Tibial nerve (tissue), 4 donors: ENCODE data around the gene SLC38A1. TPM values are rescaled to one million over a fixed set of nuclear protein-coding genes. Genes with fewer than 3 reads are reported as not detected.
"Not testable (repeated sequence)": the region's sequence is repeated elsewhere in the genome, so short reads cannot be mapped to it uniquely, and the experiment has no call there.

Experiments used
- DNase-seq, 2 donors: peaks; one replicate each; pipeline ENCODE4 v3.0.0-alpha.2; 2019; ENCODE audit warnings: low spot score in 2 of 2
- H3K27ac ChIP-seq, 4 donors: fragments of 200-600 bp; sonication (generic) in 3 of 4; one replicate each; pipeline ENCODE4 v1.5.1; 2017 to 2019; ENCODE audit warnings: mild to moderate bottlenecking in 1 of 4
- H3K27me3 ChIP-seq, 2 donors: fragments of 200-600 bp; sonication (generic) in 1 of 2; one replicate each; pipeline versions ENCODE4 v1.5.1 to v1.6.0; 2017 to 2019
- H3K36me3 ChIP-seq, 3 donors: fragments of 200-600 bp; sonication (generic); one replicate each; pipeline ENCODE4 v1.5.1; 2018 to 2019
- H3K4me1 ChIP-seq, 4 donors: fragments of 200-600 bp; sonication (generic) in 3 of 4; one replicate each; pipeline ENCODE4 v1.5.1; 2017 to 2019
- H3K4me3 ChIP-seq, 4 donors: fragments of 200-600 bp; sonication (generic) in 3 of 4; one replicate each; pipeline ENCODE4 v1.5.1; 2017 to 2019; ENCODE audit warnings: mild to moderate bottlenecking in 1 of 4, moderate library complexity in 1 of 4
- H3K9me3 ChIP-seq, 4 donors: fragments of 200-600 bp; sonication (generic) in 3 of 4; one replicate each; pipeline ENCODE4 v1.5.1; 2017 to 2019
- EP300 ChIP-seq, 2 donors: sonication (generic); formaldehyde crosslinking; IDR thresholded peaks; one replicate each; pipeline ENCODE4 v1.6.1; 2017; ENCODE audit warnings: antibody characterized with exemption in 2 of 2, mild to moderate bottlenecking in 1 of 2
- POLR2A ChIP-seq, 2 donors: fragments of 450-650 bp; IDR thresholded peaks; one replicate each; pipeline ENCODE4 v1.6.1; 2017; ENCODE audit warnings: antibody characterized with exemption in 2 of 2, mild to moderate bottlenecking in 2 of 2, moderate library complexity in 2 of 2
- WGBS, 2 donors: methylation state at CpG; one replicate each; pipeline ENCODE4 v1.1.5; 2018; 5-methylcytosine and 5-hydroxymethylcytosine counted together
- total RNA-seq, 4 donors: library from RNA; depleted of rRNA; stranded (reverse); fragments of >200 nt; gene quantifications; one replicate each; pipeline ENCODE4 v1.1.0, GENCODE V29; 2016
- TF ChIP-seq, protein P1 (sequence below), 5 experiments: fragments of 200-600 bp in 3 of 5; fragments of 450-650 bp in 2 of 5; sonication (generic) in 3 of 5; IDR thresholded peaks; one replicate each; pipeline ENCODE4 v1.5.1; 2016 to 2019; ENCODE audit warnings: antibody characterized with exemption in 5 of 5, mild to moderate bottlenecking in 3 of 5, moderate library complexity in 2 of 5

Gene SLC38A1
- total RNA-seq, 4 donors from 2014 or later = 7.0 to 11.8 (median 9.5) TPM

DNA sequence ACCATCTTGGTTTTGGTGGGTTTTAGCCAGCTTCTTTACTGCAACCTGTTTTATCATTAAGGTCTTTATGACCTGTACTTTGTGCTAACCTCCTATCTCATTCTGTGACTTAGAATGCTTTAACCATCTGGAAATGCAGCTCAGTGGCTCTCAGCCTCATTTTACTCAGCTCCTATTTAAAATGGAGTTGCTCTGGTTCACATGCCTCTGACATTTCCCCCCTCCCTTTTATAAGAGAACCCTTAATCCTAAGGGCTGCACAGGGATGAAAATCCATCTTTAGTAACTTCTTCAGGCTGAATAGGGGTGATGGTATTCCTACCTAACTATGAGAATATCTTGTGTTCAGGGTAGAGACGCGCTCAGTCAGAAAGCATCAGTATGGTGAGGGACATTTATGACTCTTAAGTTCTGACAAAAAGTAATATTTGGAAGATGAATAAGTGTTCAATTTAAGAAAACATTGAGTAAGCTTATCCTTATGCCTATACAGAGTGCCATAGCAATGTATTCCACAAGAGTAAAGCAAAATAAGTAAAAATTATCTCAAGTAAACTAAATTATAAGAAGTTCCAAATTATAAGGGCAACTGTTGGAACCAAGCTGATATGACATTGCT is 15.2 kb downstream of the SLC38A1 start:
- Histone ChIP-seq H3K4me3 (no peak overlapping the region), H3K27me3 (no peaks in the 10 kb centered on the region), H3K27ac (no peak overlapping the region), H3K9me3 (no peaks in the 10 kb centered on the region), H3K4me1 (no peaks in the 10 kb centered on the region), H3K36me3 (no peaks in the 10 kb centered on the region)
- no peak for DNase-seq
- WGBS, 2 donors = 100% methylated on average over 2 of the region's 2 CpGs
- TF ChIP-seq EP300 (IDR thresholded peaks at IDR 0.05) (no peak), POLR2A (IDR thresholded peaks at IDR 0.05) (no peak)
- TF ChIP-seq, protein P1, sequence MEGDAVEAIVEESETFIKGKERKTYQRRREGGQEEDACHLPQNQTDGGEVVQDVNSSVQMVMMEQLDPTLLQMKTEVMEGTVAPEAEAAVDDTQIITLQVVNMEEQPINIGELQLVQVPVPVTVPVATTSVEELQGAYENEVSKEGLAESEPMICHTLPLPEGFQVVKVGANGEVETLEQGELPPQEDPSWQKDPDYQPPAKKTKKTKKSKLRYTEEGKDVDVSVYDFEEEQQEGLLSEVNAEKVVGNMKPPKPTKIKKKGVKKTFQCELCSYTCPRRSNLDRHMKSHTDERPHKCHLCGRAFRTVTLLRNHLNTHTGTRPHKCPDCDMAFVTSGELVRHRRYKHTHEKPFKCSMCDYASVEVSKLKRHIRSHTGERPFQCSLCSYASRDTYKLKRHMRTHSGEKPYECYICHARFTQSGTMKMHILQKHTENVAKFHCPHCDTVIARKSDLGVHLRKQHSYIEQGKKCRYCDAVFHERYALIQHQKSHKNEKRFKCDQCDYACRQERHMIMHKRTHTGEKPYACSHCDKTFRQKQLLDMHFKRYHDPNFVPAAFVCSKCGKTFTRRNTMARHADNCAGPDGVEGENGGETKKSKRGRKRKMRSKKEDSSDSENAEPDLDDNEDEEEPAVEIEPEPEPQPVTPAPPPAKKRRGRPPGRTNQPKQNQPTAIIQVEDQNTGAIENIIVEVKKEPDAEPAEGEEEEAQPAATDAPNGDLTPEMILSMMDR (IDR thresholded peaks at IDR 0.05) = no peak

DNA sequence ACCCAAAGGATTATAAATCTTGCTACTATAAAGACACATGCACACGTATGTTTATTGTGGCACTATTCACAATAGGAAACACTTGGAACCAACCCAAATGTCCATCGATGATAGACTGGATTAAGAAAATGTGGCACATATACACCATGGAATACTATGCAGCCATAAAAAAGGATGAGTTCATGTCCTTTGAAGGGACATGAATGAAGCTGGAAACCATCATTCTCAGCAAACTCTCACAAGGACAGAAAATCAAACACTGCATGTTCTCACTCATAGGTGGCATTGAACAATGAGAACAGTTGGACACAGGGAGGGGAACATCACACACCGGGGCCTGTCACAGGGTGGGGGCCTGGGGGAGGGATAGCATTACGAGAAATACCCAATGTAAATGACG is 16.8 kb downstream of the SLC38A1 start:
- H3K4me1 ChIP-seq, H3K4me3 ChIP-seq, H3K27me3 ChIP-seq, H3K9me3 ChIP-seq, H3K36me3 ChIP-seq, DNase-seq, H3K27ac ChIP-seq: not testable (repeated sequence)
- WGBS, 2 donors = 93 to 97% methylated on average over 5 of the region's 5 CpGs

DNA sequence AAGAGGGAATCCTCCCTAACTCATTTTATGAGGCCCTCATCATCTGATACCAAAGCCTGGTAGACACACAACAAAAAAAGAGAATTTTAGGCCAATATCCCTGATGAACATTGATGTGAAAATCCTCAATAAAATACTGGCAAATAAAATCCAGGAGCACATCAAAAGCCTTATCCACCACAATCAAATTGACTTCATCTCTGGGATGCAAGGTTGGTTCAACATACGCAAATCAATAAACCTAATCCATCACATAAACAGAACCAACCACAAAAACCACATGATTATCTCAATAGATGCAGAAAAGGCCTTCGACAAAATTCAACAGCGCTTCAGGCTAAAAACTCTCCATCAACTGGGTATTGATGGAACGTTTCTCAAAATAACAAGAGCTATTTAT is 18.9 kb downstream of the SLC38A1 start:
- H3K36me3 ChIP-seq, H3K27ac ChIP-seq, H3K4me3 ChIP-seq, H3K27me3 ChIP-seq, H3K4me1 ChIP-seq, DNase-seq: not testable (repeated sequence)
- H3K9me3 ChIP-seq = peaks cover 0 to 11% (median 0%) of the 10 kb centered on the region in 4 donors
- WGBS, 2 donors = 94 to 95% methylated on average over 4 of the region's 4 CpGs

DNA sequence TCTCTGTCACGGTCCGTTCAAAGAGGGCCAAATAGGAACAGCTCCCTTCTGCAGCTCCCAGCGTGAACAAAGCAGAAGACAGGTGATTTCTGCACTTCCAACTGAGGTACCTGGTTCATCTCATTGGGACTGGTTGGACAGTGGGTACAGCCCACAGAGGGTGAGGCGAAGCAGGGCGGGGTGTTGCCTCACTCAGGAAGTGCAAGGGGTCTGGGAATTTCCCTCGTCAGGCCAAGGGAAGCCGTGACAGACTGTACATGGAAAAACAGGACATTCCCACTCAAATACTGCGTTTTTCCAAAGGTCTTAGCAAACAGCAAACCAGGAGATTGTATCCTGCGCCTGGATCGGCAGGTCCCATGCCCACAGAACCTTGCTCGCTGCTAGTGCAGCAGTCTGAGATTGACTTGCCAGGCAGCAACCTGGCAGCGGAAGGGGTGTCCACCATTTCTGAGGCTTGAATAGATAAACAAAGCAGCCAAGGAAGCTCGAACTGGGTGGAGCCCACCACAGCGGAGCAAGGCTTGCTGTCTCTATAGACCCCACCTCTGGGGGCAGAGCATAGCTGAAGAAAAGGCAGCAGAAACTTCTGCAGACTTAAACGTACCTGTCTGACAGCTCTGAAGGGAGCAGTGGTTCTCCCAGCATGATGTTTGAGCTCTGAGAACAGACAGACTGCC is 22.7 kb downstream of the SLC38A1 start:
- WGBS, 2 donors = 84 to 90% methylated on average over 15 of the region's 15 CpGs
- no peaks in the 10 kb centered on the region for H3K4me1 ChIP-seq
- H3K27ac ChIP-seq = no peak overlapping the region
- no peaks in the 10 kb centered on the region for H3K27me3 ChIP-seq
- no peaks in the 10 kb centered on the region for H3K36me3 ChIP-seq
- no peak overlapping the region for H3K4me3 ChIP-seq
- DNase-seq = no peak
- TF ChIP-seq, protein P1 (IDR thresholded peaks at IDR 0.05) = no peak
- TF ChIP-seq POLR2A (IDR thresholded peaks at IDR 0.05) (no peak), EP300 (IDR thresholded peaks at IDR 0.05) (no peak)
- peaks cover 0 to 17% (median 0%) of the 10 kb centered on the region in 4 donors for H3K9me3 ChIP-seq

DNA sequence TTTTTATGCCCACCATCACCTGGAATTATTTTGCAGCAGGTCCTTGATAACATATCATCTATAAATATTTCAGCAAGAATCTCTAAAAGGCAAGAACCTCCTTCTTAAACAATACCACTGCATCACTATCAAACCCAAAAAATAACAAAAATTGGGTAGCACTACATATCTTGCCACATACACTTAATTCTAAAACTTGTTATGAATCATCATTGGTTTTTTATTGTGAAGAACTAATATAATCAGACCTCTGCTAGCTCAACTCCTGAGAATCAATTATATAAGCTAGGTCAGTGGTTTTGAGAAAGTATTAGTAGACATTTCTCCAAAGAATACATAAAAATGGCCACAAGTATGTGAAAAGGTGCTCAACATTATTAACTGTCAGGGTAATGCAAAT is 23.8 kb downstream of the SLC38A1 start:
- Histone ChIP-seq H3K27ac (no peak overlapping the region), H3K9me3 (peaks cover 0 to 17% (median 0%) of the 10 kb centered on the region in 4 donors), H3K4me3 (no peak overlapping the region), H3K4me1 (no peaks in the 10 kb centered on the region), H3K36me3 (no peaks in the 10 kb centered on the region), H3K27me3 (no peaks in the 10 kb centered on the region)
- no peak for TF ChIP-seq POLR2A (IDR thresholded peaks at IDR 0.05)
- TF ChIP-seq, protein P1 (IDR thresholded peaks at IDR 0.05) = no peak
- no peak for TF ChIP-seq EP300 (IDR thresholded peaks at IDR 0.05)
- no peak for DNase-seq

DNA sequence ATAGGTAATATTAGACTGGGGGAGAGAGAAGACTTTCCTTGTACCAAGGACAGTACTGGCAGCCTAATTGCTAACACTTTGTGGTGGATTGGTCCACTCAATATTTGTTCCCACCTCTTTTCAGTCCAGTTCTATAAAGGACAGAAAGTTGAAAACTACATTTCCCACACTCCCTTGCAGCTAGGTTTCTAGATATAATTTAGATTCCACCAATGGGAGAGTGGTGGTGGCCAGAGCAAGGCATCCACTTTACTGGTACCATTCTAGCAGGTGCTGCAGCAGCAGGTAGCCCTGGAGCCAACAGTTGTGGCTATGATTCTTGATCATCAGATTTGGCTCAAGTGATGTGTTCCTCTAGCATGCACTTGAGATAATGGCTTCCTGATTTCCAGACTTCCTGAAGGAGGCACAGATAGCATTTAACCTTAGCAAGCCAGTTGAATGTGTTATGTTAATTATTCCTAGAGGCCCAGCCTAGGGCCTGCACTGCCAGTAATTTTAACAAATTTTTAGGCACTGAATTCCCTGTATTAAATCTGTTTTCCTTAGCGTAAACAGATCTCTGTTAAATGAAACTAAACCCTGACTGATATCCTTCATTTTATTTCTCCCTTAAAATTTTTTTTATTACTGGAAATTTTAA is 24.4 kb downstream of the SLC38A1 start:
- TF ChIP-seq, protein P1 (IDR thresholded peaks at IDR 0.05) = no peak
- TF ChIP-seq EP300 (IDR thresholded peaks at IDR 0.05) = no peak
- TF ChIP-seq POLR2A (IDR thresholded peaks at IDR 0.05) = no peak
- Histone ChIP-seq H3K36me3 (no peaks in the 10 kb centered on the region), H3K27ac (no peak overlapping the region), H3K4me1 (no peaks in the 10 kb centered on the region), H3K27me3 (no peaks in the 10 kb centered on the region), H3K9me3 (peaks cover 0 to 17% (median 0%) of the 10 kb centered on the region in 4 donors), H3K4me3 (no peak overlapping the region)
- DNase-seq = no peak
- WGBS, 2 donors = 89 to 92% methylated on average over 1 of the region's 1 CpG
